HepG2 (cell line): ENCODE data around the gene CNNM3. TPM values are rescaled to one million over a fixed set of nuclear protein-coding genes. Genes with fewer than 3 reads are reported as not detected.

ENCODE experiments used
- CEBPB ChIP-seq: IDR thresholded peaks from 2 replicates; pipeline ENCODE4 v1.6.1; 2011; ENCODE audit warnings: low read depth, low read length, improper control_type of control experiment, borderline replicate concordance
- GABPA ChIP-seq, 2 experiments: IDR thresholded peaks; 2 replicates each; pipeline ENCODE4 v1.6.1; 2011 to 2016; ENCODE audit warnings: low read depth in 2 of 2, low read length in 1 of 2, missing biosample characterization in 1 of 2, missing genetic modification characterization in 1 of 2
- NAIF1 ChIP-seq: sonication (generic); formaldehyde crosslinking; IDR thresholded peaks from 2 replicates; pipeline ENCODE4 v1.5.0; 2020; ENCODE audit warnings: mild to moderate bottlenecking, missing genetic modification reagents, borderline replicate concordance
- NR2C2 ChIP-seq: sonication (generic); formaldehyde crosslinking; IDR thresholded peaks from 2 replicates; pipeline ENCODE4 v1.4.0; 2020; ENCODE audit warnings: missing genetic modification reagents, mild to moderate bottlenecking, moderate library complexity, borderline replicate concordance
- PTBP1 ChIP-seq: fragments of 200-400 bp; formaldehyde crosslinking; IDR thresholded peaks from 2 replicates; pipeline ENCODE4 v1.6.1; 2018; ENCODE audit warnings: low read length, low read depth; ENCODE audit not compliant: poor library complexity, severe bottlenecking
- RARG ChIP-seq: sonication (generic); formaldehyde crosslinking; IDR thresholded peaks from 2 replicates; pipeline ENCODE4 v1.4.0; 2020; ENCODE audit warnings: low read depth, mild to moderate bottlenecking, missing genetic modification reagents
- SMAD1 ChIP-seq: sonication (generic); formaldehyde crosslinking; IDR thresholded peaks from 2 replicates; pipeline ENCODE4 v1.4.0; 2020; ENCODE audit warnings: missing genetic modification reagents, low read depth, mild to moderate bottlenecking, borderline replicate concordance
- TBP ChIP-seq: sonication (generic); formaldehyde crosslinking; IDR thresholded peaks from 2 replicates; pipeline ENCODE4 v1.5.0; 2020; ENCODE audit warnings: missing genetic modification reagents
- ZBTB34 ChIP-seq: sonication (generic); formaldehyde crosslinking; IDR thresholded peaks from 2 replicates; pipeline ENCODE4 v1.8.0; 2022; ENCODE audit warnings: mild to moderate bottlenecking, missing genetic modification reagents
- ZNF558 ChIP-seq: sonication (generic); formaldehyde crosslinking; IDR thresholded peaks from 2 replicates; pipeline ENCODE4 v1.9.0; 2022; ENCODE audit warnings: mild to moderate bottlenecking, missing genetic modification reagents, borderline replicate concordance
- ZNF615 ChIP-seq: sonication (generic); formaldehyde crosslinking; IDR thresholded peaks from 2 replicates; pipeline ENCODE4 v1.5.0; 2020; ENCODE audit warnings: mild to moderate bottlenecking, missing genetic modification reagents, borderline replicate concordance
- polyA plus RNA-seq, 8 experiments: library from polyadenylated mRNA; depleted of rRNA in 3 of 8; stranded (reverse) in 7 of 8; unstranded in 1 of 8; fragments of >200 nt; fragmentation: Illumina TruSeq in 4 of 8; extraction: Trizol in 4 of 8; gene quantifications; 2 replicates each; pipeline versions ENCODE4 v1.2.1 to v1.2.3, GENCODE V29; 2011 to 2016; ENCODE audit warnings: low read depth in 4 of 8, missing spikeins in 1 of 8, mixed read lengths in 1 of 8; ENCODE audit not compliant: insufficient read depth in 1 of 8
- total RNA-seq, 5 experiments: library from RNA; depleted of rRNA; stranded (reverse); fragments of >200 nt; fragmentation: Illumina TruSeq; extraction: Trizol; gene quantifications; 2 replicates each; pipeline ENCODE4 v1.2.3, GENCODE V29; 2016; ENCODE audit warnings: low read depth in 1 of 5
- TF ChIP-seq, protein P1 (sequence below): fragments of 450-650 bp; IDR thresholded peaks from 2 replicates; pipeline ENCODE4 v1.6.1; 2017
- TF ChIP-seq, protein P2 (sequence below), 2 experiments: IDR thresholded peaks; 2 replicates each; pipeline ENCODE4 v1.6.1; 2011 to 2012; ENCODE audit warnings: low read length in 2 of 2, borderline replicate concordance in 1 of 2, low read depth in 1 of 2, mild to moderate bottlenecking in 1 of 2, moderate library complexity in 1 of 2
- TF ChIP-seq, protein P3 (sequence below): sonication (generic); formaldehyde crosslinking; IDR thresholded peaks from 2 replicates; pipeline ENCODE4 v1.4.0; 2020; ENCODE audit warnings: missing genetic modification reagents, borderline replicate concordance
- TF ChIP-seq, protein P4 (sequence below): sonication (generic); formaldehyde crosslinking; IDR thresholded peaks from 2 replicates; pipeline ENCODE4 v1.5.1; 2020; ENCODE audit warnings: missing genetic modification reagents, mild to moderate bottlenecking, borderline replicate concordance

Gene CNNM3
- total and polyA plus RNA-seq, 2 of the 13 experiments (the other 11 are each of a cell fraction or from before 2014, with no cell fraction given), result 21.2 to 27.9 TPM

GRCh38 chr2:96857667-96858372 is 41.8 kb downstream of the CNNM3 start, which contains the start of gene ANKRD39 (continued):
- TF ChIP-seq NAIF1 (no peak), CEBPB (no peak), GABPA (IDR thresholded peaks at IDR 0.05; ENCODE audit: low read depth, low read length) (no peak), GABPA (CRISPR knock-in tag; IDR thresholded peaks at IDR 0.05; ENCODE audit: low read depth) (no peak), SMAD1 (CRISPR knock-in tag) (peak; percentile 92), ZNF615 (CRISPR knock-in tag) (no peak), ZNF558 (peak; percentile 75; the same call in 1 of the 2 replicates), TBP (CRISPR knock-in tag) (no peak), NR2C2 (CRISPR knock-in tag) (peak; percentile 58), ZBTB34 (peak; percentile 36; the same call in 1 of the 2 replicates), PTBP1 (no peak), RARG (CRISPR knock-in tag) (peak; percentile 85)
- TF ChIP-seq, protein P1, sequence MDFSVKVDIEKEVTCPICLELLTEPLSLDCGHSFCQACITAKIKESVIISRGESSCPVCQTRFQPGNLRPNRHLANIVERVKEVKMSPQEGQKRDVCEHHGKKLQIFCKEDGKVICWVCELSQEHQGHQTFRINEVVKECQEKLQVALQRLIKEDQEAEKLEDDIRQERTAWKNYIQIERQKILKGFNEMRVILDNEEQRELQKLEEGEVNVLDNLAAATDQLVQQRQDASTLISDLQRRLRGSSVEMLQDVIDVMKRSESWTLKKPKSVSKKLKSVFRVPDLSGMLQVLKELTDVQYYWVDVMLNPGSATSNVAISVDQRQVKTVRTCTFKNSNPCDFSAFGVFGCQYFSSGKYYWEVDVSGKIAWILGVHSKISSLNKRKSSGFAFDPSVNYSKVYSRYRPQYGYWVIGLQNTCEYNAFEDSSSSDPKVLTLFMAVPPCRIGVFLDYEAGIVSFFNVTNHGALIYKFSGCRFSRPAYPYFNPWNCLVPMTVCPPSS, result no peak
- TF ChIP-seq, protein P2, sequence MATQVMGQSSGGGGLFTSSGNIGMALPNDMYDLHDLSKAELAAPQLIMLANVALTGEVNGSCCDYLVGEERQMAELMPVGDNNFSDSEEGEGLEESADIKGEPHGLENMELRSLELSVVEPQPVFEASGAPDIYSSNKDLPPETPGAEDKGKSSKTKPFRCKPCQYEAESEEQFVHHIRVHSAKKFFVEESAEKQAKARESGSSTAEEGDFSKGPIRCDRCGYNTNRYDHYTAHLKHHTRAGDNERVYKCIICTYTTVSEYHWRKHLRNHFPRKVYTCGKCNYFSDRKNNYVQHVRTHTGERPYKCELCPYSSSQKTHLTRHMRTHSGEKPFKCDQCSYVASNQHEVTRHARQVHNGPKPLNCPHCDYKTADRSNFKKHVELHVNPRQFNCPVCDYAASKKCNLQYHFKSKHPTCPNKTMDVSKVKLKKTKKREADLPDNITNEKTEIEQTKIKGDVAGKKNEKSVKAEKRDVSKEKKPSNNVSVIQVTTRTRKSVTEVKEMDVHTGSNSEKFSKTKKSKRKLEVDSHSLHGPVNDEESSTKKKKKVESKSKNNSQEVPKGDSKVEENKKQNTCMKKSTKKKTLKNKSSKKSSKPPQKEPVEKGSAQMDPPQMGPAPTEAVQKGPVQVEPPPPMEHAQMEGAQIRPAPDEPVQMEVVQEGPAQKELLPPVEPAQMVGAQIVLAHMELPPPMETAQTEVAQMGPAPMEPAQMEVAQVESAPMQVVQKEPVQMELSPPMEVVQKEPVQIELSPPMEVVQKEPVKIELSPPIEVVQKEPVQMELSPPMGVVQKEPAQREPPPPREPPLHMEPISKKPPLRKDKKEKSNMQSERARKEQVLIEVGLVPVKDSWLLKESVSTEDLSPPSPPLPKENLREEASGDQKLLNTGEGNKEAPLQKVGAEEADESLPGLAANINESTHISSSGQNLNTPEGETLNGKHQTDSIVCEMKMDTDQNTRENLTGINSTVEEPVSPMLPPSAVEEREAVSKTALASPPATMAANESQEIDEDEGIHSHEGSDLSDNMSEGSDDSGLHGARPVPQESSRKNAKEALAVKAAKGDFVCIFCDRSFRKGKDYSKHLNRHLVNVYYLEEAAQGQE (IDR thresholded peaks at IDR 0.05; ENCODE audit: borderline replicate concordance in 1 of 2, low read depth in 1 of 2, low read length in 2 of 2), result no peak
- TF ChIP-seq, protein P3, sequence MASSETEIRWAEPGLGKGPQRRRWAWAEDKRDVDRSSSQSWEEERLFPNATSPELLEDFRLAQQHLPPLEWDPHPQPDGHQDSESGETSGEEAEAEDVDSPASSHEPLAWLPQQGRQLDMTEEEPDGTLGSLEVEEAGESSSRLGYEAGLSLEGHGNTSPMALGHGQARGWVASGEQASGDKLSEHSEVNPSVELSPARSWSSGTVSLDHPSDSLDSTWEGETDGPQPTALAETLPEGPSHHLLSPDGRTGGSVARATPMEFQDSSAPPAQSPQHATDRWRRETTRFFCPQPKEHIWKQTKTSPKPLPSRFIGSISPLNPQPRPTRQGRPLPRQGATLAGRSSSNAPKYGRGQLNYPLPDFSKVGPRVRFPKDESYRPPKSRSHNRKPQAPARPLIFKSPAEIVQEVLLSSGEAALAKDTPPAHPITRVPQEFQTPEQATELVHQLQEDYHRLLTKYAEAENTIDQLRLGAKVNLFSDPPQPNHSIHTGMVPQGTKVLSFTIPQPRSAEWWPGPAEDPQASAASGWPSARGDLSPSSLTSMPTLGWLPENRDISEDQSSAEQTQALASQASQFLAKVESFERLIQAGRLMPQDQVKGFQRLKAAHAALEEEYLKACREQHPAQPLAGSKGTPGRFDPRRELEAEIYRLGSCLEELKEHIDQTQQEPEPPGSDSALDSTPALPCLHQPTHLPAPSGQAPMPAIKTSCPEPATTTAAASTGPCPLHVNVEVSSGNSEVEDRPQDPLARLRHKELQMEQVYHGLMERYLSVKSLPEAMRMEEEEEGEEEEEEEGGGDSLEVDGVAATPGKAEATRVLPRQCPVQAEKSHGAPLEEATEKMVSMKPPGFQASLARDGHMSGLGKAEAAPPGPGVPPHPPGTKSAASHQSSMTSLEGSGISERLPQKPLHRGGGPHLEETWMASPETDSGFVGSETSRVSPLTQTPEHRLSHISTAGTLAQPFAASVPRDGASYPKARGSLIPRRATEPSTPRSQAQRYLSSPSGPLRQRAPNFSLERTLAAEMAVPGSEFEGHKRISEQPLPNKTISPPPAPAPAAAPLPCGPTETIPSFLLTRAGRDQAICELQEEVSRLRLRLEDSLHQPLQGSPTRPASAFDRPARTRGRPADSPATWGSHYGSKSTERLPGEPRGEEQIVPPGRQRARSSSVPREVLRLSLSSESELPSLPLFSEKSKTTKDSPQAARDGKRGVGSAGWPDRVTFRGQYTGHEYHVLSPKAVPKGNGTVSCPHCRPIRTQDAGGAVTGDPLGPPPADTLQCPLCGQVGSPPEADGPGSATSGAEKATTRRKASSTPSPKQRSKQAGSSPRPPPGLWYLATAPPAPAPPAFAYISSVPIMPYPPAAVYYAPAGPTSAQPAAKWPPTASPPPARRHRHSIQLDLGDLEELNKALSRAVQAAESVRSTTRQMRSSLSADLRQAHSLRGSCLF (CRISPR knock-in tag), result no peak
- TF ChIP-seq, protein P4, sequence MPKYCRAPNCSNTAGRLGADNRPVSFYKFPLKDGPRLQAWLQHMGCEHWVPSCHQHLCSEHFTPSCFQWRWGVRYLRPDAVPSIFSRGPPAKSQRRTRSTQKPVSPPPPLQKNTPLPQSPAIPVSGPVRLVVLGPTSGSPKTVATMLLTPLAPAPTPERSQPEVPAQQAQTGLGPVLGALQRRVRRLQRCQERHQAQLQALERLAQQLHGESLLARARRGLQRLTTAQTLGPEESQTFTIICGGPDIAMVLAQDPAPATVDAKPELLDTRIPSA (CRISPR knock-in tag), result peak; percentile 89; the same call in 1 of the 2 replicates
